T-helper 1 cell (primary cell): ENCODE data around the gene PRR35.
A peak's percentile ranks its signal among the peaks of the same experiment; 100 is the strongest.

Source experiments
- DNase-seq, 5 donors: peaks; one replicate each; pipeline ENCODE4 v3.0.0-alpha.2; 2012 to 2020

Gene PRR35

GRCh38 chr16:528111-529011 lies 31.8 kb upstream of the PRR35 start:
- DNase-seq: peak in 2 of 5 donors; percentile 21 to 36

DNA sequence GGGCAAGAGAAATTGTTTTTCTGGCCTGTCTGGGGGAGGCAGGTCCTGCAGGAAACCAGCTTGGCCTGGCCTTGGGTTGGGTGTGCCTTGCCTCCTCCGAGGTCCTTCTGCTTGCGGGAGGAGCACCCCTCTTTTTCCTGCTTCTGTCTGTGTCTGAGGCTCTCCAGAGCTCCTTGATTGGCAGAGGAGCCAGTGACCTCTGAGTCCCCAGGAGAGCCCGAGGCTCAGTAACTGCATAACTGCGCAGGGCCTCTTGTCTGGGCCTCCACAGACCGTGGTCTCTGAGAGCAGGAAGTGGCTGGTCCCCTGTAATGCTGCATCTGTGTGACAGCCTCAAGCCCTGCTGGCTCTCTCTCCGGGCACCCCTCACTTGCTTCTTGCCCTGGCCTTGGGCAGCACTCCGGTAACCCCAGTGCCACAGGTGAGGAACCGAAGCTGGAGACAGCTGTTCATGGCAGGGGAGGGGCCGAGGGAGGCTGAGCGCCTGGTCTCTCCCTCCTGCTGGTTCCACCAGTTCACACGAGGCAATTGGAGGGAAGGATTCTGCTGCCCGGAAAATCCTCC lies 31.1 kb upstream of the PRR35 start:
- peak in 1 of 5 donors; percentile 52 for DNase-seq

GRCh38 chr16:530111-530817 lies 29.9 kb upstream of the PRR35 start:
- DNase-seq: no peak

DNA sequence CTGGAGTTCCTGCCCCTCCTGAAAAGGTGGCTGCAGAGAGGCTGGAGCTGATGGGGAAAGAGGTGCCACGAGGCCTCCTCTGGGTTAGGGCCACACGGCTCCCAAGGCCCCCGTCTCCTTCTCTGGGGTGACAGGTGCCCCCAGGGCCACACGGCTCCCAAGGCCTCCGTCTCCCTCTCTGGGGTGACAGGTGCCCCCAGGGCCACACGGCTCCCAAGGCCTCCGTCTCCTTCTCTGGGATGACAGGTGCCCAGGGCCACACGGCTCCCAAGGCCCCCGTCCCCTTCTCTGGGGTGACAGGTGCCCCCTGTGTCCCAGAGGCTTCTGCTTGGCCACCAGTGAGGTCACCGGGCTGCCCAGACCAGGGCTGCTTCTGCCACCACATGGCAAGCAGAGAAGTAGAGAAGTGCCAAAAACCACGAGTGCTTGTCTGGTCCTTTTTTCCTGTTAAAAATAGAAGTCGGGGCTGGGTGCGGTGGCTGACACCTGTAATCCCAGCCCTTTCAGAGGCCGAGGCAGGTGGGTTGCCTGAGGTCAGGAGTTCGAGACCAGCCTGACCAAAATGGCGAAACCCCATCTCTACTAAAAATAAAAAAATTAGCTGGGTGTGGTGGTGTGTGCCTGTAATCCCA lies 28.6 kb upstream of the PRR35 start:
- no peak for DNase-seq

DNA sequence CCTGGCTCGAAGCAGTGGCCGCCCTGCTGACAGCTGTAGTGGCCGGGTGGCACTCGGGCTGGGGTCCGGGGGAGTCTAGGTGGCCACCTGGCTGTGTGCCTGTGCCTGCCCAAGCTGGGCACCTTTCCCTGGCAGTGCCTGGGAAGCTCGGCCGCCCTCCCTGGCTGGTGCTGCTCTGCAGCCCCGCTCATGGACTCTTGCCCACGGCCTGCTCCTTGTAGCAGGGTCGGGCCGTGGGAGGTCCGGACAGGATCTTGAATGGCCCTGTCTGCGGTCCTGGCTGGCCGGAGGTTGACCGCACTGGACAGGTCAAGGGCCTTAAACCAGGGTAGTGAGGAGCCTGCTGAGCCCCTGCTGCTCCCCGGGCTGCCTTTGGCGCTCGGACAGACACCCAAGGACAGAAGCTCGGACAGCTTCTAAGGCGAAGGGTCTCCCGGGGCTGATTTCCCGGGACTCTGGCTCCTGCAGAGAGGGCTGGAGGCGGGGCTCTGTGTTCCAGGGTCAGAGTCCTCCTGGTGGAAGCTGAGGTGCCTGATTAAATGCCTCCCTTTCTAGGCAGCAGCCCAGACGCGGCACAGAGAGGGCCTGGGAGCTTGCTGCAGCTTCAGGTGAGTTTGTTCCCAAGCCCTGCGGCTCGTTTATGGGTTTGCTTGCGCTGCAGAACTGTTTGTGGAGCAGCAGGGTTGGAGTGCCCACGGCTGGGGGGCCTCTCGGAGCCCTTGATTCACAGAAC lies 26.6 kb upstream of the PRR35 start:
- no peak for DNase-seq

- no peak for DNase-seq
These were observed 26.1 kb upstream of the PRR35 start for GRCh38 chr16:534135-534534.

GRCh38 chr16:534856-535445 lies 25.2 kb upstream of the PRR35 start:
- no peak for DNase-seq

GRCh38 chr16:535446-536405 lies 24.5 kb upstream of the PRR35 start:
- DNase-seq: no peak

DNA sequence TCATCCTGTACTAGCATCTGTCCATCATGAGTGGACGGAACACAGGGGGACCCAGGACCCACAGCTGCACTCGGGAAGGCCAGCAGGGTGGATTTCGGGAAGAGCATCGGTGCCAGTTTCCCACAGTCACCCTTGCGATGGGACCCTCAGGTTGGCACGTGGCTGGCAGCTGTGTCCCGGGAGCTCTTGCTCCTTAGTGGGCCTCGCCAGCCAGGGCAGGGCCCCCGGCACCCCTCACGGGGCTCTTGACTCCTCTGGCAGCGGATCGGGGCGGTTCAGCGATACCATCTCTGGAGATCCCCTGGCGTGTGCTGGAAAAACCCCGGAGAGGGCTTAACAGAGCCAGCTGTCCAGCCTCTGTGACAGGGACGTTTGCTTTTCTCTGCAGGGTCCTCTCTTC lies 23.4 kb upstream of the PRR35 start:
- no peak for DNase-seq

- DNase-seq: no peak
These were observed 22.5 kb upstream of the PRR35 start for GRCh38 chr16:537415-538335.

DNA sequence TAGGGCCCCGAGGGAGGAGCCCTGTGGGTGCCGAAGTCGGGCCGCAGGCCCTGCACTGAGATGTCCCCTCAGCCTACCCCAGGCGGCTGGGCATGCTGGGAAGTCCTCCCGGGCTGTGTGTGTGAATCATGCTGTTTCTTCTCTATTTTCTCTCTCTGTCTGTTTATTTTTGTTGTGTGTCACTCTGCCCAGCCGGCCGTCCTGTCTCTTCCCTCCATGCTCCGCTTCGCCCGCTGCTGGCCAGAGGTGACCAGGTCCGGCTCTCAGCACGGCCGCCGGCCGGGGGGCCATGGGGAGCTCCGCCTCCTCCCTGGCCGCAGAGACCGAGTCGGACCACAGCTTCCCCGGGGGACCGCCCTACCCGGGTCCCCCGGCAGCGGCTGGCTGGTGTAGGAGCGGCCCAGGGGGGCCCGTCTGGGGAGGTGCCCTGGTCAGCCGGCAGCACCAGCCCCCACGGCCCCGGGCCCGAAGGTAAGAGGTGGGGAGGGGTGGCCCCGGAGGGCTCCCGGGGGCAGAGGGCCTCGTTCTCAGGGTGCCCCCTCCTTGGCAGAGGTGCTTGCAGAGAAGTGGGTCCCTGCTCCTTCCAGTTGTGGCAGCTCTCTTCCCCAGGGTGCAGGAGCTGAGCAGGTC lies 20.2 kb upstream of the PRR35 start:
- DNase-seq: no peak

DNA sequence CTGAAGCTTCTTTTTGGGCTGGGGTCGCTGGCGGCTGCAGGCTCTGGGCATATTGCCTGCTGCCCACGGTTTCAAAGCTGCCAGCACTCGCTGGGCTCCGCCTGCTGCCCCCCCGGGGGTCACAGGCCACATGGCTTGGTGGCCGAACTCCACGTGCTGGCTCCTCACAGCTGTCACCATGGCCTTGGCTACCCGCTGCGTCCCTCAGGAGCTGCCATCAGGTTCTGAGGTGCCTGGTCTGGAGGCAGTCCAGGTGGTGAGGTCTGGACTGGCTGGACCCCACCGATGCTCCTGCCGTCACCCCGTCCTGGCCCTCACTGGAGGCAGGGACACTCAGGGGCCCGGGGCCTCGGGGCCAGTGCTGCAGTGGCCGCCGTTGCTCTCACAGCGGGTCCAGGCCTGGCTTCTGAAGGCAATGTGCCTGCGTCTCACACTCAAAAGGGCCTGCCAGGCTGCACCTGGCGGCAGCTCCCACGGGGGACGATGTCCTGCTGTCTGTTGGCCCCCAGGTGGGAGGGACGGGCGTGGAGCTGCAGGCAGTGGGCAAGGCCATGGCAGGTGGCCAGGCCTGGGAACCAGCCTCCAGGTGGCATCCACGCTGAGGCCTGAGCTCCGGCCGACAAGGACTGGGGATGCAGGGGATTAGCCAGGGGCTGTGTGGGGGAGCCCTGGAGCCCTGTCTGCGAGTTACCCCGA lies 19.4 kb upstream of the PRR35 start:
- DNase-seq: no peak

DNA sequence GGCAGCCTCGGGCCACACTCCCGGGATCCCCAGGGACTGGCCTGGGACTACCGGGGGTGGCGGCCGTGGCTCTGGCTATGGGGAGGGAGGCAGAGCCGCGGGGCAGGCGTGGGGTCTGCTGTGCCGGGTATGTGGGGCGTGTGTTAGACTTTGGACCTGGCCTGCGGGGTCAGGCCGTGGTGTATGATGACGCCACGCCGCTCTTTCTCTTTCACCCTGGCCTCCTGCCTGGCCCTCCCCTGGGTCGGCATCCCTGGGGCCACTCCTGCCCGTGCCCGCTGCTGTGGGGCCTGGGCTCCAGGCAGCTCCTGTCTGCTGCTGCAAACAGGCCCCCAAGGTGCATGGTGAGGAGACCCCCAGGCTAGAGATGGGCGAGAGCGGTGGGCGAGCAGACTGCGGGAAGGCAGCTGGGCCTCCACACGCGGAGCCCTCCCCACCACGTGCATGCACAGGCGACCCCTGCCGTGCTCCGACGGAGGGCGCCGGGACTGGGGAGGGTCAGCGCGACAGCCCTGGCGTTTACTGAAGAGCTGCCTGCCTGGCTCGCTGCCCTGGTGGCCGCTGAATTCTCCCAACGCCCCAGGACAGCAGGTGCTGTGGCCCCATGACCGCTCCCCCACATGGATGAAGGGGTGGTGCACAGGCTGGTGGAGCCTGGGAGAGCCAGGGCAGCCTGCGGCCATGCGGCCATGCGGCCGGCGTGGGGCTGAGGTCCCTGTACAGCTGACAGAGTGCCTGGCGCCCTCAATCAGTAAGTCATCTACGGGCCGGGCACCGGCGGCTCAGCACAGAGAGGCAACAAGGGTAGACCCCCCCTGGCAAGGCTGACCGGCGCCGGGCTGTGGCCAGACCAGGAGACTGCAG lies 16.7 kb upstream of the PRR35 start:
- no peak for DNase-seq

GRCh38 chr16:544517-544916 lies 15.7 kb upstream of the PRR35 start:
- DNase-seq: no peak

DNA sequence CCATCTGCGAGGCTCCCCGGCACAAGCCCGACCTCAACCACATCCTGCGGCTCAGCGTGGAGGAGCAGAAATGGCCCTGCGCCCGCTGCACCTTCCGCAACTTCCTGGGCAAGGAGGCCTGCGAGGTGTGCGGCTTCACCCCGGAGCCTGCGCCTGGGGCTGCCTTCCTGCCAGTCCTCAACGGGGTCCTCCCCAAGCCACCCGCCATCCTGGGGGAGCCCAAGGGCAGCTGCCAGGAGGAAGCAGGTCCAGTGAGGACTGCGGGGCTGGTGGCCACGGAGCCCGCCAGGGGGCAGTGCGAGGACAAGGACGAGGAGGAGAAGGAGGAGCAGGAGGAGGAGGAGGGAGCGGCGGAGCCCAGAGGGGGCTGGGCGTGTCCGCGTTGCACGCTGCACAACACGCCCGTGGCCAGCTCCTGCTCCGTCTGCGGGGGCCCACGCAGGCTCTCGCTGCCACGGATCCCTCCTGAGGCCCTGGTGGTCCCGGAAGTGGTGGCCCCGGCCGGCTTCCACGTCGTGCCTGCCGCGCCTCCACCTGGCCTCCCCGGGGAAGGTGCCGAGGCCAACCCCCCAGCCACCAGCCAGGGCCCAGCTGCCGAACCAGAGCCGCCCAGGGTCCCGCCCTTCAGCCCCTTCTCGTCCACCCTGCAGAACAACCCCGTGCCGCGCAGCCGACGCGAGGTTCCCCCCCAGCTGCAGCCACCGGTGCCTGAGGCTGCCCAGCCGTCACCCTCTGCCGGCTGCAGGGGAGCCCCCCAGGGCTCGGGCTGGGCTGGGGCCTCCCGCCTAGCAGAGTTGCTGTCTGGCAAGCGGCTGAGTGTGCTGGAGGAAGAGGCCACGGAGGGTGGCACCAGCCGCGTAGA lies 13.1 kb upstream of the PRR35 start:
- peak in 4 of 5 donors; percentile 37 to 45 (median 42) for DNase-seq

- no peak for DNase-seq
These were observed 11.6 kb upstream of the PRR35 start for GRCh38 chr16:548586-548985.
